ENCODE results near the gene SOWAHB.

DNA sequence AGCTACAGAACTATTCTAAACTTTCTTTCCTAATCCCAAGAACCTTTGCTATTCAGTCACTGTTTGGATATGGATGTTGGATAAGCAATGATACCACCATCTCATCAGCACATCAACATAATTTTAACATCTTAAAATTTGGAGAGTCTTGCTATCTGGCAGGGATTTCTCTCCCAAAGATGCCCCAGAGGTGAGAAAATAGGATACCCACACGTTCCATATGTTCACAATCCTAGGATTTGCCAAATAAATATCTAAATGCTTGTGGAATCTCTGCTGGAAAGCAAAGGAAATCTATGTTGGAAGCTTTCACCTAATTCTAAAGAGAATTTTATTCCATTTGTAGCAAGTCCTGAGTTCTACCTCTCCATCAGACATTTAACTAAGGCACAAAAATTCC lies 24.4 kb downstream of the SOWAHB start:
- TF ChIP-seq POLR2A (IDR thresholded peaks at IDR 0.05; ENCODE audit: low read depth) = no peak
- TF ChIP-seq, protein P1, sequence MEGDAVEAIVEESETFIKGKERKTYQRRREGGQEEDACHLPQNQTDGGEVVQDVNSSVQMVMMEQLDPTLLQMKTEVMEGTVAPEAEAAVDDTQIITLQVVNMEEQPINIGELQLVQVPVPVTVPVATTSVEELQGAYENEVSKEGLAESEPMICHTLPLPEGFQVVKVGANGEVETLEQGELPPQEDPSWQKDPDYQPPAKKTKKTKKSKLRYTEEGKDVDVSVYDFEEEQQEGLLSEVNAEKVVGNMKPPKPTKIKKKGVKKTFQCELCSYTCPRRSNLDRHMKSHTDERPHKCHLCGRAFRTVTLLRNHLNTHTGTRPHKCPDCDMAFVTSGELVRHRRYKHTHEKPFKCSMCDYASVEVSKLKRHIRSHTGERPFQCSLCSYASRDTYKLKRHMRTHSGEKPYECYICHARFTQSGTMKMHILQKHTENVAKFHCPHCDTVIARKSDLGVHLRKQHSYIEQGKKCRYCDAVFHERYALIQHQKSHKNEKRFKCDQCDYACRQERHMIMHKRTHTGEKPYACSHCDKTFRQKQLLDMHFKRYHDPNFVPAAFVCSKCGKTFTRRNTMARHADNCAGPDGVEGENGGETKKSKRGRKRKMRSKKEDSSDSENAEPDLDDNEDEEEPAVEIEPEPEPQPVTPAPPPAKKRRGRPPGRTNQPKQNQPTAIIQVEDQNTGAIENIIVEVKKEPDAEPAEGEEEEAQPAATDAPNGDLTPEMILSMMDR (IDR thresholded peaks at IDR 0.05) = no peak
- TF ChIP-seq EP300 (IDR thresholded peaks at IDR 0.05) = no peak

Measured in esophagus muscularis mucosa (tissue), 4 donors.